Fibroblast of skin of back (primary cell): ENCODE results near the gene ENDOV. TPM values are rescaled to one million over a fixed set of nuclear protein-coding genes. Genes with fewer than 3 reads are reported as not detected.

ENCODE experiments used
- DNase-seq: peaks from one replicate; pipeline ENCODE4 v3.0.0-alpha.2; 2013
- polyA plus RNA-seq, 2 experiments: library from polyadenylated mRNA; unstranded; fragments of 120-200 nt; gene quantifications; one replicate each; pipeline ENCODE4 v1.2.1, GENCODE V29; 2013; ENCODE audit not compliant: insufficient read length in 2 of 2

ENDOV gene
- polyA plus RNA-seq (2013, experiment 1 of 2; ENCODE audit: insufficient read length) = 22.6 TPM
- polyA plus RNA-seq (2013, experiment 2 of 2; ENCODE audit: insufficient read length) = 19.8 TPM

DNA sequence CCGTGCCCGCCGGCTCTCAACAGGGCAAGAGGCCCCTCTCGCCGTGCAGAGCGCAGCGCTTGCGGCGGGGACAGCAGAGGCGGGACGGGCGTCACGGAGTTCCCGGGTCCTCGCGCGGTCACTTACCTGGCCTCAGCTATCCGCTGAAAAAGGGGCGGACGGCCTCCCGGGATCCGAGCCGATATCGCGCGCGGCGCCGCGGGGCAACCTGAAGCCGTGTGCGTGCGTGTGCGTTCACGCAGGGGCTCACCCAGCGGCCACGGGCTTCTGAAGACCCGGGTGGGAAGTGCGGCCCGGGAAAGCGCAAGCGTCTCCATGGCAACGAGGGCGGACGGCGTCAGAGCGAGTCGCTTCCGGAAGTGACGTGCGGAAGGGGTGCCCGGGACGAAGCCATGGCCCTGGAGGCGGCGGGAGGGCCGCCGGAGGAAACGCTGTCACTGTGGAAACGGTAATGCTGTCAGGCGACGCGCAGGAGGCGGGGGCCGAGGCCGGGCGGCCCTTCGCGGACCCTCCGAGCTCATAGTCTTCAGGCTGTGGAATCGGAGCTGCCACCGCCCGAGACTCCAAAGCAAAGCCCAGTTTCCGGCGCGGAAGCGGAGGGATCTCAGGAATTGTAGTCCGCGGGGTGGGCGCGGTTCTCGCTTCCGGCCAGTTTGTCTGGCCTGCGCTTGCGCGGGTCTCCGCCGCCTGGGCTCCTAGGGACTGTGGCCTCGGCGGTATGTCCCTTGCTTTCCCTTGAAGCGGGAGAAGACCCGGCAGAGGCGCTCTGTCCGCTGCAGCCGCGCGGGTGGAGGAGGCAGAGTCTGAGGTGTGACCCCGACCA is at the start of gene ENDOV:
ENDOV (plus strand) TSS at position 365 of the 823 bp plus-strand sequence; CDS start at position 393, 28 bp downstream.
- DNase-seq = peak; percentile 94

DNA sequence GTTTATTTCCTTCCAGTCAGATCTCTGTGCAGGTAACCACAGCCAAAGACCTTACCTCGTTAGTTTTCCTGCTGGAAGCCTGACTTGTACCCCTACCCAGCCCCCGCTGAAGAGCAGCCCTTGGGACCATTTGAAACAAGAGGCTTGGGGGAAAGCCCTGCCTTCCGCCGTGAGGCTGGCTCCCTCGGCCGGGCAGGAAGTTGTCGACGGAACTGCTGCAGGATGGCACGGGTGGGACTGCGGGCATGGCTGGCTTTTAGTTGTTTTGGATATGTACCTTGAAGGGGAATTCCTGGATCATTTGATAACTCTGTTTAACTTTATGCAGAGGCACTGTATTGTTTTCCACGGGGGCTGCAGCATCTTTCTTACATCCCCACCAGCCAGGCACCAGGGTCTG is 49.0 kb upstream of the ENDOV start:
- no peak for DNase-seq

DNA sequence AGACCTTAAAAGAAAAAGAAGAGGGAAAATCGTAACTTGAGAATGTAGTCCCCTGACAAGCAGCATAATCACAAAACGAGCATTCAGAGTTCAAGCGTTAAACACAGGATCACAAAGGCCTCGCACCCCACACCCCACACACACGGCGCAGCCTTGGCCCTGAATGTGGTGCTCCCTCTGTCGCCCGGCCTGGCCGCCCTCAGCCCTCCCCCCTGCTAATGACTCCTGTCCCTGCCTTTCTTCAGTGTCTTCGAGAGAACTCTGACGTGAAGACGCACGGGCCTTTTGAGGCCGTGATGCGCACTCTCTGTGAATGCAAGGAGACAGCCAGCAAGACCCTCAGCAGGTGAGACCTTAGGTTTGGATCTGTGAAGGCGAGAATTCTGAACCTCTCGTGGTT is 47.5 kb upstream of the ENDOV start:
- no peak for DNase-seq

DNA sequence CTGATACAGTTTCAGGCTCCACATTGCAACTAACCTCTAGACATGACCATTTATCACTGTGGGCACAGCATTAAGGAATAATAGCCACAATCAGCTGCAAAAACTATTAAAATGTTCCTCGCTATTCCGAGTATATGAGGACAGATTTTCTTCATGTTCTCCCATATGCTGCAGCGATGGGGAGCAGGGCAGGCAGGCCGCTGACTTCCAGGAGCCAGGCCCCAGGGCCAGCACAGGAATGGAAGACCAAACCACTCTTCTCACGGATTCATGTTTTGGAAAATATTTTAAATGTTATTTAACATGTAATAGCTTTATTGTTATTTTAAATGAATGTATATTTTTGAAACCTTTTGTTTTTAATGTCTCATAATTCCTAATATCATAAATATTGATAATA is 43.8 kb upstream of the ENDOV start:
- DNase-seq = no peak

DNA sequence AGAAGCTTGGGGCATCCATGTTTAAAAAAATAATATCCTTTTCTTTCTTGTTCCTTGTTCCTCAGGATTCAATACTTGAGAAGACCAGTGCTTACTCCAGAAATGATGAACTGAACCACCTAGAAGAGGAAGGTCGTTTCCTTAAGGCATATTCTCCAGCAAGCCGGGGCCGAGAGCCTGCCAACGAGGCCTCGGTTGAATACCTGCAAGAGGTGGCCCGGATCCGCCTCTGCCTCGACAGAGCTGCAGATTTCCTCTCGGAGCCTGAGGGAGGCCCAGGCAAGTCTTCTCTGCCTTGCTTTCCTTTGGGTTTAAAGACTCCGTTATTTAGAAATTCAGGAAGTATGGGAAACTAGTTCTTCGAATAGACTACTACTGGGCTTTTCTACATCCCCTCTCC is 42.5 kb upstream of the ENDOV start:
- DNase-seq = no peak

DNA sequence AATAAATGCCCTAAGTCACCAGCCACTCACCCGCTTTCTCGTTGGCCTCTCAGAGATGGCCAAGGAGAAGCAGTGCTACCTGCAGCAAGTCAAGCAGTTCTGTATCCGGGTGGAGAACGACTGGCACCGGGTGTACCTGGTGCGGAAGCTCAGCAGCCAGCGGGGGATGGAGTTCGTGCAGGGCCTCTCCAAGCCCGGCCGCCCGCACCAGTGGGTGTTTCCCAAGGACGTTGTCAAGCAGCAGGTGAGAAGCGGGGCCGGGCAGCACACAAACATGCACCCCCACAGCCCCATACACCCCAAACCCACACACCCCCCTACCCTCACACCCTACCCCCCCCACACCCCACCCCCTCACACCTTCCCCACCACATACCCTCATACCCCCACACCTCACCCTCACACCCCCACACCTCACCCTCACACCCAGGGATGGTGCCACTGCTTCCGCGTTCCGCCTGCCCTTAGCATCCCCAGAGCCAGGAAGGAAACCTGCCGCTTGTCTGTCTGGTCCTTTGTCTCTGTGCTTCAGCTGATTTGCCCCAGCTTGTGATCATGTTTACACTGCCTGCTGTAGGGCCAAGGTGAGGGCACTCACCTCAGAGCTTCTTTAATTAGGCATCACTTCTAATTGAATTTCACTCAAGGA is 41.9 kb upstream of the ENDOV start:
- no peak for DNase-seq

DNA sequence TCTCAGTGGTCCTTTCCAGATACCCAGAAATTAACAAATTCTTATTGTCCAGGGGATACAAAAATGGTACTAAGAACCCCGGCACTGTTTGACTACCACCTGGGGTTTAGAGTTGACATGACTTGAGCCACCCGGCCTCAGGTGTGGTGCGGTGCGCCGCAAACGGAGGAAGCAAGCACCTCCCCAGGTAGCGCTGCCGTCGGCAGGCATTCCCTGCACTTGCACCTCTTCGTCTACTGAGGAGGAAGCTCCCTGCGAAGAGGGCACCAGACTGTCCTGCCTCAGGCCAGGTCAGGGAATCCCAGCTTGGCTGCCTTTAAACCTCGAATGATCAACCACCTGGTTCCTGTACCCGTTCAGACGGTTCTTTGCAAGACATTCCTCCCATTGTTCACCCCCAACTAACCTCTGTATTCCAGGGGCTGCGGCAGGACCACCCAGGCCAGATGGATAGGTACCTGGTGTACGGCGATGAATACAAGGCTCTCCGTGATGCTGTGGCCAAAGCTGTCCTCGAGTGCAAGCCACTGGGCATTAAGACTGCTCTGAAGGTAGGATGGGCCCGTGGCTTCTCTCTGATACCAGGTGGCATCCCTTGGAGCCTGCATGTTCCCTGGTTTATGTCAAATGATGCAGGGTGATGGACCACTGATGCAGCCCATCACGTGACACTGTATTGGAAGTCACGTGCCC is 40.8 kb upstream of the ENDOV start:
- DNase-seq = no peak

DNA sequence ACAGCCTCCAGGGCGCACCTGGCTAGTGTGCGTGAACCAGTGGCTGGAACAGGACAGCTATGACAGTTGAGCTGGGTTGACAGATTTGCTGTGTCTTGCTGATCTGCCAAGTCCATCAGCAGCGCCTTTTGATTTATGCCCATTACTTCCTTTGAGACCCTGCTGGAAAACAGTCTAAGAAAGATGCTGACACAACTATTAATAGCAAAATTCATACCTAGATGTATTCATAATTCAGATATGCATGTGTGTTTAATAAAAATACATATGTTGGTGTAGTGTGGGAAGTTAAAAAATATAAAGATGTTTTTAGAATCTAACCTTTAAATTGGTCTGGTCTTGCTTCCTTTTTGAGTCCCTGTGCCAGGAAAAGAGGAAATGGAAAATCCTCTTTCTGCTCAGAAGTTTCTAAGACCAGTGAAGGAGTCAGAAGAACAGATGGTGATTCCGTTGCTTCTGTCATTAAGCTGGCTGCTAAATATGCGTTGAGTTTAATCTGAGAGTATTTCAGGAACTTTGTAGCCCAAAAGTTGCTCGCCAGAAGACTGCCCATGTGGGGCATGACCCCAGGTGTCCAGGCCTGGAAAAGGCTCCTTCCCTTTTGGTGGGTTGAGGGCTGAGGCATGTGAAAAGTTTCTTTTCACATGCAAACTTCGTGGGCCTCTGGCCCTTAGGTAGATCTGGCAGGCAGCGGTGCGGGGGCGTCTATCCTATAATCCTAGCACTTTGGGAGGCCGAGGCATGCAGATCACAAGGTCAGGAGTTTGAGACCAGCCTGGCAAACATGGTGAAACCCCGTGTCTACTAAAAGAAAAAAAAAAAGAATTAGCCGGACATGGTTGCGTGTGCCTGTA is 40.0 kb upstream of the ENDOV start:
- no peak for DNase-seq

DNA sequence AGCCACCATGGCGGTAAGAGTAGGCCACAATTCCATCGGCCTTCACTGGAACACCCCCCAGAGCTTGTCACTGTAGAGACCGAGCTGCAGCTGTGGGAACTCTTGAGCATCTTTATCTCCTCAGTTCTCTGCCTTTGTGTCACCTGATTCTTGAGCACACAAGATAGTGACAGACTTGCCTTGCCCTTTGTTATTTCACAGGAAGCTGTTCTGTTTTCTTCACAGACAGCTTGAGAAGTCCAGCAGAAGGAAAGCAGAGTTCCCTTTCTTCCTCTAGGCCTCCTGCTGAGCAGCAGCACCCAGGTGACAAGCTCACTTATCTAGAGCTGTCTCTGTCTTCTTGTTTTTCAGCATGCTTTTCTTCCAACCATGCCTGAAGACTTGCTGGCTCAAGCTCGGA is 38.4 kb upstream of the ENDOV start:
- no peak for DNase-seq

DNA sequence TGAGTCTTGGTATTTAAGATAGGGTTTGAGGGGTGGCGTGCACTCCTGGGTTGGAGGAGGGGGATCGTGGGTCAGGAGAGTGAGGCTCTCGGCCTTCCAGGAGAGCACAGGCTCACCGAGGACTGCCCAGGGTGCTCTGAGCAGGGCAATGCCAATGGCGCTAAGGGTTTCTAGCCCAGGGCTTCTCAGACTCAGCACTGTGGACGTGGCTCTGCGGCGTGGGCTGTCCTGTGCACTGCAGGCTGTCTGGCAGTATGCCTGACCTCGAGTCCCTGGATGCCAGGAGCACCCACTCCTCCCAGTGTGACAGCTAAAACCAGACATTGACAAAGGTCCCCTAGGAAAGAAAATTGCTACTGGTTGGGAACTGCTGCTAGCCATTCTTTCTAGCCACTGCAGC is 37.2 kb upstream of the ENDOV start:
- no peak for DNase-seq

DNA sequence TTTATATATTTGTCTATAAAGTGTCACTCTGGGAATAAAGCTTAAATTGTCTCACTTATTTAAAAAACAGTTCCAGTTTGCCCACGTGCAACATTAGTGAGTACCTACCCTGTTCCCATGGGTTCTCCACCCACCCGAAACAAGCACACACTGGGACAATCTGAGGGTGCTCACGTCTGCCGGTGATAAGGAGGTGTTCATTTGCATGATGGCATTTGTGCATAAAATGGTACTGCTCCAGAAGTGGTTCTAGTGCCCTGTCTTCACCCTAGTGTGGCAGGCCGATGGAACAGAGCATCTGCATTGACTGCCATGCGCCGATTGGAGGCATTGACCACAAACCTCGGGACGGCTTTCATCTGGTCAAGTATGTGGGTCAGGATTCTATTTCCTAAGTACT is 35.6 kb upstream of the ENDOV start:
- DNase-seq = no peak

DNA sequence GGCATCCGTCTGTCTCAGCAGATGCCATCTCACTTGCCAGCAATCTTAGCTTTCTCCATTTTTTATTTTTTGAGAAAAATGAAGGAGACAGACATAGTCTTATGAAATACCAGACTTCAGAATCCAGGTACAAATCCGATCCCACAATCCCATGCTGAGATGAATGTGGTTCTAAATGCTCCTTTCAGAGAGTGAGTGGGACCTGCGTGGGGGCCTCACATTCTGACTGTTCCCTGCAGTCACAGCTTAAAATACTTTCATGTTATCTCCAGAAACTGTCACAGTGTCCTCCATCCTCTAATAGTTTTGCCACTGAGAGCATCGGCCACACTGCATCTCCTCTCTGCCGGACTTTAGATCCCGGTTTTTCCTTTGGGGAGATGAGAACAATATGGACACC is 34.9 kb upstream of the ENDOV start:
- no peak for DNase-seq

DNA sequence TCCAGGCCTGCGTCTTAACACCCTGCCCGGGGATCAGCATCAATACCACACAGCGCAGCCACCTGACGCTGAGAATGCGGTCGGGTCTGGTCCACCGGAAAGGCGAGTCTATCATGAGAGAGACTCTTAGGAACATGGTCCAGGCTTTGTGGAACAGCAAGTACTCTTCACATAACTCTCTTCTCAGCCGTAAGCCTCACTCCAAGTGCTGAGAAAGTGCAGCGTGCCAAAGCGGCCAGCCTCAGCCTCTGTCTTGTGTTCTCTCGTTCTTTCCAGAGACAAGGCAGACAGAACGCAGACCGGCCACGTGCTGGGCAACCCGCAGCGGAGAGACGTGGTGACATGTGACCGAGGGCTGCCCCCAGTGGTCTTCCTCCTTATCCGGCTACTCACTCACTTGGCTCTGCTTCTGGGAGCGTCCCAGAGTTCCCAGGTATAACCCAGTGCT is 34.4 kb upstream of the ENDOV start:
- no peak for DNase-seq

DNA sequence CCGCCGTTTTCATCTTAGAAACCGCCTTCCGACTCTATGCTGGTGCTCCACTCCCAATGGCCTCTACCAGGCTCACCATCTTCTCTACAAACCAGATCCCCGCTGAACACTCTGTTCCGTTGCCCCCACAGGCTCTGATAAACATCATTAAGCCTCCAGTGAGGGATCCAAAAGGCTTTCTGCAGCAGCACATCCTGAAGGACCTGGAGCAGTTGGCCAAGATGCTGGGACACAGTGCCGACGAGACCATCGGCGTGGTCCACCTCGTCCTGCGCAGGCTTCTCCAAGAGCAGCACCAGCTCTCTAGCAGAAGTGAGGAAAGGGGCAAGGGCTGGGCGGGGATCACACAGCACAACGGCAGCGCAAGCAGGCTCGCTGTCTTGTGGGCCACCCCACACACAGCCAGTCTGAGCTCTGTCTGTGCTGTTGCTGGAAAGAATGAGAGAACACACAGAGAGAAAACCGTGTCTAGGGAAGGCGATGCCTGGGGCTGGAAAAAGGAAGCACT is 33.5 kb upstream of the ENDOV start:
- DNase-seq = no peak

DNA sequence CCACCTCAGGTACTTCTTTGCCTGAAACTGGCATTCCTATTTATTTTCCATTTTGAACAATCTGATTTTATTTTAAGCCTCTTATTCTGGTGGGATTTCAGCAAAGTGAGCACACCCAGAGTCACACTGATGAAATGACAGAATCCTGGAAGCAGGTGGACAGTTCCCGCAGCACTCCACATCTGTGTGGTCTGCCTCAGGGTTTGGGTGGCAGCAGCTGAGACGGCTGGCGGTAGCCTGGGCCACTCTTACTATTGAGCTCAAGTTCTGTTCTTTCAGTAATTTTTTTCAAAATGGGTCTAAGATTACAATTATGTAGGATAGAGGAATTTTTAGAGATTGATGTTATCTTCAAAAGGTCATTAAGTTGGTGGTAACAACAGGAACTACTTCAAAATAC is 32.5 kb upstream of the ENDOV start:
- no peak for DNase-seq

DNA sequence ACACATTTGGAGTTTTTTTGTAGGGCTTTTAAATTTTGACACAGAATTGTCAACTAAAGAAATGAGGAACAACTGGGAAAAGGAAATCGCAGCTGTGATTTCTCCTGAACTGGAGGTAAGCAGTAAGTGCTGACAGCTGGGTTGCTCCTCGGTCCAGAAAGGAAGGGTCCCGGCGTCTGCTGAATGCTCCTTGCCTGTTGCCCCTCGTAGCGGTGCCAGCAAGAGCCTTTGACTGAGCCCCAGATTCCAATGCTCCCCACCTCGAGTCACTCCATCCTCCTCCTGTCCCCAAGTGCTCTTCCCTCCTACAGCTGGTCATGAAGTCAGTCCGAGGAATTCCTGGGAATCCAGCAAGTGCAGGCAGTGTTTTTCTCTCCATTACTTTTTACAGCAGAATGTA is 32.0 kb upstream of the ENDOV start:
- DNase-seq = no peak

DNA sequence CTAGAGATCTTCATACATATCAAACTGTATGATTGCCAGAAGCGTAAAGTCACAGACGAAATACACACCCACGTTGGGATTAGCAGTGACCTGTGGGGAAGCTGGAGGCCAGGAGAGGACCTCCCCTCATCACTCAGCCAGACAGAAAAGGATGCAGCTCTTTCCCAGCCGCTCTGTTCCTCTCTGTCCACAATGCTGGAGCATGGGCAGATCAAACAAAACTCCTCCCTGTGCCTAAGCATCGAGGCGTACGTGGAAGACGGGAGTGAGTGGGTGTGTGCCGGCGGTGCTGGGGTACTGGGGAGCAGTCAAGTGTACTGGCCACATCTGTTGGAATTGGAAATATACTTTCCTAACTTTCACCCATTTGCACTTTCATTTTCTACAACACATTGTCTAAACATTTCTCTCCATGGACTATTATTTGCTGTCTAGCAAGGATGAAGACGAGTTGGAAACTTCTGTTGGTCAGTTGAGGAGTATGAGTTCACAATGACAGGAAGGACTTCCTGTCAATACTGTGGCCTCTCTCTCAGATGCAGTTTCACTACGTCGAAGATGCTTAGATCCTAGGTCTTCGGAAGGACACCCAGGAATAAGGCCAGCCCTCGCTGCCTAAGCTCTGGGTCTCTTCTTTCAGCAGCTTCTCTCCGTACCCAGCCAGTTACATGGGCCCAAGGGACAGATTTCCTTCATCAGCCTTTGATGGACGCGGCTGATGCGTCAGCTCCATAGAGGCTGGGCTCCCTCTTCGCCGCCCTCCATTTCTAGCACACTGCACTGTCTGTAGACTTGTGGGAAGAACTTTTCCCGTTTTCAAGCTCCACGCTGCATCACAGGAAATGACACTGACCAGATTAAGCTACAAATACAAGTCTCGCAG is 30.6 kb upstream of the ENDOV start:
- DNase-seq = no peak

DNA sequence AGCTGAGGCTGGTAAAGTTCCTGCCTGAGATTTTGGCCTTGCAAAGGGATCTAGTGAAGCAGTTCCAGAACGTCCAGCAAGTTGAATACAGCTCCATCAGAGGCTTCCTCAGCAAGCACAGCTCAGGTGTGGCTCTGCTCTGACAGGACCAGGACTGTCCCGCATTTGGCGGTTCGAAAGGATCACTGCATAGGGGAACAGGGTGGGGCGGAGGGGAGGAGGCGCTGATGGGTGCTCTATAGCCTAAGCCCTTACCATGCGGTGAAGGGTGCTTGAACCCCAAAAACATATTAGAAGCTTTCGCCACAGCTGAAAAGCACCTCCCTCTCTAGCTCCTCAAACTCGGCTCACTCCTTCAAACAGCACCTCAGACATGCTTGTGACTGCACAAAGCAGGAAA is 29.9 kb upstream of the ENDOV start:
- DNase-seq = no peak

DNA sequence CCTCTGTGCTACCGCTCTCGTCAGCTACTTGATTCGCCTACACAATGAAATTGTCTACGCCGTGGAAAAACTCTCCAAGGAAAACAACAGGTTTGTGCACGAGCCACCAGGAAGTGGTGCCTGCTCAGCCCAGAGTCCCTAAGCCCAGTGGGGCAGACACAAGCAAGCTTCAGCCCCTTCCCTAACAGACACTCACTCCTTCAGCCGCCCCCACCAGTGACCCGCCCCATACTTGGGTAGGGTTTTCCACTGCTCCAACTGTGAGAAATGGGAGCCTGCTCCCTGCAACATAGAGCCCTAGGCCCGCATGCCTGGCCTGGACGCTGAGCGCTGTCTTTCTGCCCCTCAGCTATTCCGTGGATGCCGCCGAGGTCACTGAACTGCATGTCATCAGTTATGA is 28.6 kb upstream of the ENDOV start:
- DNase-seq = no peak

DNA sequence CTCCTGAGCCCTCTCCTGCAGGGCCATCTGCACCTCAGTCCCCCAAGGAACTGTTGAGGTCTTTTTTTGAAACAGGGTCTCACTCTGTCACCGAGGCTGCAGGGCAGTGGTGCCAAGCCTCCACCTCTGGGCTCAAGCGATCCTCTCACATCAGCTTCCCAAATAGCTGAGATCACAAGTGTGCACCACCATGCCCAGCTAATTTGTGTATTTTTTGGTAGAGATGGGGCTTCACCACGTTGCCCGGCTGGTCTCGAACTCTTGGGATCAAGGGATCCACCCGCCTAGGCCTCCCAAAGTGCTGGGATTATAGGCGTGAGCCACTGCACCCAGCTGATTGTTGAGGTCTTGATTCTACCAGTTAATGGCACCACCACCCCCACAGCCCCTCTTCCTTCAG is 27.9 kb upstream of the ENDOV start:
- DNase-seq = no peak

DNA sequence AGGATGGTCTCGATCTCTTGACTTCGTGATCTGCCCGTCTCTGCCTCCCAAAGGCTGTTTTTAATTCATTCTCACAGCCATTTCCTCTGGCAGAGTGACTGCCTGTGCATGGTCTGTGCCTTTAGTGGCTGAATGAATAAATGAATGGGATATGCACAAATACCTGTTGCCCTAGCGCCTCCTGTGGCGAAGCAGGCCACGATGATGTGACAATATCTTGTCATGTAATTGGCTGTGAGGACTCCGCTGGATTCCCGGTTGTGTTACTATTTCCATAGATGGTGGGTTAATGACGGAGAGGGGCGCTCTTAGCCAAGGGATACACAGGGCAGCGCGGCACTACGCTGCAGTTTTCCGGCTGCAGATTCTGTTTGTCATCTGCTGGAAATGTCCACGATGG is 26.8 kb upstream of the ENDOV start:
- DNase-seq = no peak
